Measurements from ENCODE around the gene RBM39. TPM values are rescaled to one million over a fixed set of nuclear protein-coding genes. Genes with fewer than 3 reads are reported as not detected.

The RBM39 gene
- total and polyA plus RNA-seq, 9 of the 15 experiments (the other 6 are each of a cell fraction or from before 2014, with no cell fraction given): 143 to 319 (median 228) TPM

DNA sequence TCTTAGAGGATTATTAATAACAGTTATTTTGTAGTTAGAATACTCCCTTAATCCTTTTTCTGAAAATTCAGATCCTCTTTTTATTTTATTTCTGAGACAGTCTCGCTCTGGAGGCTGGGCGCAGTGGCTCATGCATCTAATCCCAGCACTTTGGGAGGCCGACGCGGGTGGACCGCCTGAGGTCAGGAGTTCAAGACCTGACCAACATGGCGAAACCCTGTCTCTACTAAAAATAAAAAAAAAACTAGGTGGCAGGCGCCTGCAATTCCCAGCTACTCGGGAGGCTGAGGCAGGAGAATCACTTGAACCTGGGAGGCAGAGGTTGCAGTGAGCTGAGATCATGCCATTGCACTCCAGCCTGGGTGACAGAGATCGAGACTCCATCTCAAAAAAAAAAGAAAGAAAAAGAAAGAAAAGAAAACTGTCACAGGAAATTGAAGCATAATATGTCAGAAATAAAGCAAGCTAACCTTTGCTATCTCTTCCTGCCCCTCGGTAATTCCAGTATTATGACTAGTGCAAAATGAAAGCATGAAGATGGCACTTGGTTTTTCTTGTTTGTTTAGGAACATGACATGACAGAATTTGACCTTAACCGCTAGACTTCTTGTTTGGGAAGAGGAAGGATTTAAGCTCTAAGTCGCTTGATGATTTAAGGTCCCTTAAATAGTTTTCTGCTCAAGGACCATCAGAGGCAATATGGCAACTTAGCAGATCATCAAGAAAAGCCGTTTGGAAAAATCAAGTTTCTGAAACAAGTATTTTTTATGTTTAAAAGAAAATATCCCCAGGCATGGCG, 1.8 kb upstream of the RBM39 start (continued):
- TF ChIP-seq, protein P1, sequence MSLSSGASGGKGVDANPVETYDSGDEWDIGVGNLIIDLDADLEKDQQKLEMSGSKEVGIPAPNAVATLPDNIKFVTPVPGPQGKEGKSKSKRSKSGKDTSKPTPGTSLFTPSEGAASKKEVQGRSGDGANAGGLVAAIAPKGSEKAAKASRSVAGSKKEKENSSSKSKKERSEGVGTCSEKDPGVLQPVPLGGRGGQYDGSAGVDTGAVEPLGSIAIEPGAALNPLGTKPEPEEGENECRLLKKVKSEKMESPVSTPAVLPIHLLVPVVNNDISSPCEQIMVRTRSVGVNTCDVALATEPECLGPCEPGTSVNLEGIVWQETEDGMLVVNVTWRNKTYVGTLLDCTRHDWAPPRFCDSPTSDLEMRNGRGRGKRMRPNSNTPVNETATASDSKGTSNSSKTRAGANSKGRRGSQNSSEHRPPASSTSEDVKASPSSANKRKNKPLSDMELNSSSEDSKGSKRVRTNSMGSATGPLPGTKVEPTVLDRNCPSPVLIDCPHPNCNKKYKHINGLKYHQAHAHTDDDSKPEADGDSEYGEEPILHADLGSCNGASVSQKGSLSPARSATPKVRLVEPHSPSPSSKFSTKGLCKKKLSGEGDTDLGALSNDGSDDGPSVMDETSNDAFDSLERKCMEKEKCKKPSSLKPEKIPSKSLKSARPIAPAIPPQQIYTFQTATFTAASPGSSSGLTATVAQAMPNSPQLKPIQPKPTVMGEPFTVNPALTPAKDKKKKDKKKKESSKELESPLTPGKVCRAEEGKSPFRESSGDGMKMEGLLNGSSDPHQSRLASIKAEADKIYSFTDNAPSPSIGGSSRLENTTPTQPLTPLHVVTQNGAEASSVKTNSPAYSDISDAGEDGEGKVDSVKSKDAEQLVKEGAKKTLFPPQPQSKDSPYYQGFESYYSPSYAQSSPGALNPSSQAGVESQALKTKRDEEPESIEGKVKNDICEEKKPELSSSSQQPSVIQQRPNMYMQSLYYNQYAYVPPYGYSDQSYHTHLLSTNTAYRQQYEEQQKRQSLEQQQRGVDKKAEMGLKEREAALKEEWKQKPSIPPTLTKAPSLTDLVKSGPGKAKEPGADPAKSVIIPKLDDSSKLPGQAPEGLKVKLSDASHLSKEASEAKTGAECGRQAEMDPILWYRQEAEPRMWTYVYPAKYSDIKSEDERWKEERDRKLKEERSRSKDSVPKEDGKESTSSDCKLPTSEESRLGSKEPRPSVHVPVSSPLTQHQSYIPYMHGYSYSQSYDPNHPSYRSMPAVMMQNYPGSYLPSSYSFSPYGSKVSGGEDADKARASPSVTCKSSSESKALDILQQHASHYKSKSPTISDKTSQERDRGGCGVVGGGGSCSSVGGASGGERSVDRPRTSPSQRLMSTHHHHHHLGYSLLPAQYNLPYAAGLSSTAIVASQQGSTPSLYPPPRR (CRISPR knock-in tag; IDR thresholded peaks at IDR 0.05; ENCODE audit: borderline replicate concordance): no peak
- TF ChIP-seq XRCC3 (IDR thresholded peaks at IDR 0.05) (no peak), SMAD3 (CRISPR knock-in tag; conservative IDR thresholded peaks at IDR 0.05) (no peak), L3MBTL2 (IDR thresholded peaks at IDR 0.05) (peak; percentile 50; the same call in 1 of the 2 replicates), MTA1 (IDR thresholded peaks at IDR 0.05; ENCODE audit: borderline replicate concordance) (peak; percentile 64; the same call in 1 of the 2 replicates), ZEB2 (IDR thresholded peaks at IDR 0.05) (peak; percentile 54; the same call in 1 of the 2 replicates), NCOR1 (IDR thresholded peaks at IDR 0.05) (no peak), EP300 (IDR thresholded peaks at IDR 0.05; ENCODE audit: low read length) (peak; percentile 63), XRCC4 (IDR thresholded peaks at IDR 0.05; ENCODE audit: extremely low read depth, insufficient read depth, insufficient read length) (no peak), SMARCA5 (IDR thresholded peaks at IDR 0.05) (peak; percentile 46; the same call in 1 of the 2 replicates), ELF2 (CRISPR knock-in tag; IDR thresholded peaks at IDR 0.05) (no peak)
- TF ChIP-seq, protein P2, sequence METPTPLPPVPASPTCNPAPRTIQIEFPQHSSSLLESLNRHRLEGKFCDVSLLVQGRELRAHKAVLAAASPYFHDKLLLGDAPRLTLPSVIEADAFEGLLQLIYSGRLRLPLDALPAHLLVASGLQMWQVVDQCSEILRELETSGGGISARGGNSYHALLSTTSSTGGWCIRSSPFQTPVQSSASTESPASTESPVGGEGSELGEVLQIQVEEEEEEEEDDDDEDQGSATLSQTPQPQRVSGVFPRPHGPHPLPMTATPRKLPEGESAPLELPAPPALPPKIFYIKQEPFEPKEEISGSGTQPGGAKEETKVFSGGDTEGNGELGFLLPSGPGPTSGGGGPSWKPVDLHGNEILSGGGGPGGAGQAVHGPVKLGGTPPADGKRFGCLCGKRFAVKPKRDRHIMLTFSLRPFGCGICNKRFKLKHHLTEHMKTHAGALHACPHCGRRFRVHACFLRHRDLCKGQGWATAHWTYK (CRISPR knock-in tag; IDR thresholded peaks at IDR 0.05): no peak
- TF ChIP-seq, protein P3, sequence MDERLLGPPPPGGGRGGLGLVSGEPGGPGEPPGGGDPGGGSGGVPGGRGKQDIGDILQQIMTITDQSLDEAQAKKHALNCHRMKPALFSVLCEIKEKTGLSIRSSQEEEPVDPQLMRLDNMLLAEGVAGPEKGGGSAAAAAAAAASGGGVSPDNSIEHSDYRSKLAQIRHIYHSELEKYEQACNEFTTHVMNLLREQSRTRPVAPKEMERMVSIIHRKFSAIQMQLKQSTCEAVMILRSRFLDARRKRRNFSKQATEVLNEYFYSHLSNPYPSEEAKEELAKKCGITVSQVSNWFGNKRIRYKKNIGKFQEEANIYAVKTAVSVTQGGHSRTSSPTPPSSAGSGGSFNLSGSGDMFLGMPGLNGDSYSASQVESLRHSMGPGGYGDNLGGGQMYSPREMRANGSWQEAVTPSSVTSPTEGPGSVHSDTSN (CRISPR knock-in tag; IDR thresholded peaks at IDR 0.05; ENCODE audit: low read depth): no peak
- TF ChIP-seq, protein P3 (tag; conservative IDR thresholded peaks at IDR 0.05; ENCODE audit: low read depth): peak; percentile 45; the same call in 1 of the 2 replicates
- TF ChIP-seq, protein P4, sequence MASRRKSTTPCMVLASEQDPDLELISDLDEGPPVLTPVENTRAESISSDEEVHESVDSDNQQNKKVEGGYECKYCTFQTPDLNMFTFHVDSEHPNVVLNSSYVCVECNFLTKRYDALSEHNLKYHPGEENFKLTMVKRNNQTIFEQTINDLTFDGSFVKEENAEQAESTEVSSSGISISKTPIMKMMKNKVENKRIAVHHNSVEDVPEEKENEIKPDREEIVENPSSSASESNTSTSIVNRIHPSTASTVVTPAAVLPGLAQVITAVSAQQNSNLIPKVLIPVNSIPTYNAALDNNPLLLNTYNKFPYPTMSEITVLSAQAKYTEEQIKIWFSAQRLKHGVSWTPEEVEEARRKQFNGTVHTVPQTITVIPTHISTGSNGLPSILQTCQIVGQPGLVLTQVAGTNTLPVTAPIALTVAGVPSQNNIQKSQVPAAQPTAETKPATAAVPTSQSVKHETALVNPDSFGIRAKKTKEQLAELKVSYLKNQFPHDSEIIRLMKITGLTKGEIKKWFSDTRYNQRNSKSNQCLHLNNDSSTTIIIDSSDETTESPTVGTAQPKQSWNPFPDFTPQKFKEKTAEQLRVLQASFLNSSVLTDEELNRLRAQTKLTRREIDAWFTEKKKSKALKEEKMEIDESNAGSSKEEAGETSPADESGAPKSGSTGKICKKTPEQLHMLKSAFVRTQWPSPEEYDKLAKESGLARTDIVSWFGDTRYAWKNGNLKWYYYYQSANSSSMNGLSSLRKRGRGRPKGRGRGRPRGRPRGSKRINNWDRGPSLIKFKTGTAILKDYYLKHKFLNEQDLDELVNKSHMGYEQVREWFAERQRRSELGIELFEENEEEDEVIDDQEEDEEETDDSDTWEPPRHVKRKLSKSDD (conservative IDR thresholded peaks at IDR 0.05; ENCODE audit: low read length): no peak
